Measurements from ENCODE around the gene PPTC7. TPM values are rescaled to one million over a fixed set of nuclear protein-coding genes. Genes with fewer than 3 reads are reported as not detected.
A peak's percentile ranks its signal among the peaks of the same experiment; 100 is the strongest.

PPTC7 gene
- total RNA-seq, 4 donors from 2014 or later = 3.6 to 34.1 (median 21.1) TPM

GRCh38 chr12:110536834-110537604, 46.1 kb downstream of the PPTC7 start:
- no peaks in the 10 kb centered on the region for H3K36me3 ChIP-seq
- intact Hi-C loops (cut with DNase I; ENCODE audit: low total_unique reads) = no loop called here
- H3K4me3 ChIP-seq = no peak overlapping the region
- H3K27me3 ChIP-seq = no peaks in the 10 kb centered on the region
- no peak for DNase-seq
- no peaks in the 10 kb centered on the region for H3K9me3 ChIP-seq
- H3K27ac ChIP-seq = no peak overlapping the region
- no peaks in the 10 kb centered on the region for H3K4me1 ChIP-seq
- TF ChIP-seq POLR2A (IDR thresholded peaks at IDR 0.05) = no peak
- no peak for TF ChIP-seq CTCF (IDR thresholded peaks at IDR 0.05)

GRCh38 chr12:110534811-110535210, 48.3 kb downstream of the PPTC7 start:
- intact Hi-C loops (cut with DNase I; ENCODE audit: low total_unique reads) = no loop called here
- Histone ChIP-seq H3K27ac (no peak overlapping the region), H3K9me3 (no peaks in the 10 kb centered on the region), H3K36me3 (no peaks in the 10 kb centered on the region), H3K4me3 (no peak overlapping the region), H3K4me1 (no peaks in the 10 kb centered on the region), H3K27me3 (no peaks in the 10 kb centered on the region)
- no peak for DNase-seq
- TF ChIP-seq POLR2A (IDR thresholded peaks at IDR 0.05) = no peak
- TF ChIP-seq CTCF (IDR thresholded peaks at IDR 0.05) = no peak

GRCh38 chr12:110533607-110534006, 49.5 kb downstream of the PPTC7 start:
- H3K27ac ChIP-seq = no peak overlapping the region

GRCh38 chr12:110532644-110533043, 50.5 kb downstream of the PPTC7 start:
- intact Hi-C loops (cut with DNase I; ENCODE audit: low total_unique reads) = no loop called here
- no peaks in the 10 kb centered on the region for H3K27me3 ChIP-seq
- H3K9me3 ChIP-seq = no peaks in the 10 kb centered on the region
- no peak overlapping the region for H3K4me3 ChIP-seq
- TF ChIP-seq POLR2A (IDR thresholded peaks at IDR 0.05) = no peak
- TF ChIP-seq CTCF (IDR thresholded peaks at IDR 0.05) = no peak
- no peak overlapping the region for H3K27ac ChIP-seq
- no peak for DNase-seq
- no peaks in the 10 kb centered on the region for H3K36me3 ChIP-seq
- no peaks in the 10 kb centered on the region for H3K4me1 ChIP-seq

More at GRCh38 chr12:110533607-110534006, 49.5 kb downstream of the PPTC7 start:
- intact Hi-C loops (cut with DNase I; ENCODE audit: low total_unique reads) = no loop called here
- no peak for DNase-seq
- no peaks in the 10 kb centered on the region for H3K9me3 ChIP-seq
- H3K27me3 ChIP-seq = no peaks in the 10 kb centered on the region
- no peak for TF ChIP-seq CTCF (IDR thresholded peaks at IDR 0.05)
- TF ChIP-seq POLR2A (IDR thresholded peaks at IDR 0.05) = no peak
- H3K4me1 ChIP-seq = no peaks in the 10 kb centered on the region
- H3K4me3 ChIP-seq = no peak overlapping the region
- no peaks in the 10 kb centered on the region for H3K36me3 ChIP-seq

- Histone ChIP-seq H3K27ac (peak overlapping the region; percentile 40 to 51), H3K36me3 (no peaks in the 10 kb centered on the region), H3K4me1 (no peaks in the 10 kb centered on the region), H3K9me3 (no peaks in the 10 kb centered on the region), H3K4me3 (no peak overlapping the region), H3K27me3 (no peaks in the 10 kb centered on the region)
- TF ChIP-seq CTCF (IDR thresholded peaks at IDR 0.05) (no peak), POLR2A (IDR thresholded peaks at IDR 0.05) (no peak)
- intact Hi-C loops (cut with DNase I; ENCODE audit: low total_unique reads) = no loop called here
- DNase-seq = no peak
Observed at GRCh38 chr12:110531741-110532333, 51.3 kb downstream of the PPTC7 start.

All from uterus (tissue), 4 donors.